GM18873 (cell line): Measurements from ENCODE around the gene PTPN13.

ENCODE experiments used
- ATAC-seq: cut with Tn5 transposase; IDR thresholded peaks from one replicate; pipeline ENCODE4 v1.9.1; 2021; ENCODE audit warnings: mild to moderate bottlenecking, moderate library complexity, moderate number of reproducible peaks; ENCODE audit not compliant: unreplicated experiment, low FRiP score

The PTPN13 gene, protein sequence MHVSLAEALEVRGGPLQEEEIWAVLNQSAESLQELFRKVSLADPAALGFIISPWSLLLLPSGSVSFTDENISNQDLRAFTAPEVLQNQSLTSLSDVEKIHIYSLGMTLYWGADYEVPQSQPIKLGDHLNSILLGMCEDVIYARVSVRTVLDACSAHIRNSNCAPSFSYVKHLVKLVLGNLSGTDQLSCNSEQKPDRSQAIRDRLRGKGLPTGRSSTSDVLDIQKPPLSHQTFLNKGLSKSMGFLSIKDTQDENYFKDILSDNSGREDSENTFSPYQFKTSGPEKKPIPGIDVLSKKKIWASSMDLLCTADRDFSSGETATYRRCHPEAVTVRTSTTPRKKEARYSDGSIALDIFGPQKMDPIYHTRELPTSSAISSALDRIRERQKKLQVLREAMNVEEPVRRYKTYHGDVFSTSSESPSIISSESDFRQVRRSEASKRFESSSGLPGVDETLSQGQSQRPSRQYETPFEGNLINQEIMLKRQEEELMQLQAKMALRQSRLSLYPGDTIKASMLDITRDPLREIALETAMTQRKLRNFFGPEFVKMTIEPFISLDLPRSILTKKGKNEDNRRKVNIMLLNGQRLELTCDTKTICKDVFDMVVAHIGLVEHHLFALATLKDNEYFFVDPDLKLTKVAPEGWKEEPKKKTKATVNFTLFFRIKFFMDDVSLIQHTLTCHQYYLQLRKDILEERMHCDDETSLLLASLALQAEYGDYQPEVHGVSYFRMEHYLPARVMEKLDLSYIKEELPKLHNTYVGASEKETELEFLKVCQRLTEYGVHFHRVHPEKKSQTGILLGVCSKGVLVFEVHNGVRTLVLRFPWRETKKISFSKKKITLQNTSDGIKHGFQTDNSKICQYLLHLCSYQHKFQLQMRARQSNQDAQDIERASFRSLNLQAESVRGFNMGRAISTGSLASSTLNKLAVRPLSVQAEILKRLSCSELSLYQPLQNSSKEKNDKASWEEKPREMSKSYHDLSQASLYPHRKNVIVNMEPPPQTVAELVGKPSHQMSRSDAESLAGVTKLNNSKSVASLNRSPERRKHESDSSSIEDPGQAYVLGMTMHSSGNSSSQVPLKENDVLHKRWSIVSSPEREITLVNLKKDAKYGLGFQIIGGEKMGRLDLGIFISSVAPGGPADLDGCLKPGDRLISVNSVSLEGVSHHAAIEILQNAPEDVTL (N-terminal part only)

DNA sequence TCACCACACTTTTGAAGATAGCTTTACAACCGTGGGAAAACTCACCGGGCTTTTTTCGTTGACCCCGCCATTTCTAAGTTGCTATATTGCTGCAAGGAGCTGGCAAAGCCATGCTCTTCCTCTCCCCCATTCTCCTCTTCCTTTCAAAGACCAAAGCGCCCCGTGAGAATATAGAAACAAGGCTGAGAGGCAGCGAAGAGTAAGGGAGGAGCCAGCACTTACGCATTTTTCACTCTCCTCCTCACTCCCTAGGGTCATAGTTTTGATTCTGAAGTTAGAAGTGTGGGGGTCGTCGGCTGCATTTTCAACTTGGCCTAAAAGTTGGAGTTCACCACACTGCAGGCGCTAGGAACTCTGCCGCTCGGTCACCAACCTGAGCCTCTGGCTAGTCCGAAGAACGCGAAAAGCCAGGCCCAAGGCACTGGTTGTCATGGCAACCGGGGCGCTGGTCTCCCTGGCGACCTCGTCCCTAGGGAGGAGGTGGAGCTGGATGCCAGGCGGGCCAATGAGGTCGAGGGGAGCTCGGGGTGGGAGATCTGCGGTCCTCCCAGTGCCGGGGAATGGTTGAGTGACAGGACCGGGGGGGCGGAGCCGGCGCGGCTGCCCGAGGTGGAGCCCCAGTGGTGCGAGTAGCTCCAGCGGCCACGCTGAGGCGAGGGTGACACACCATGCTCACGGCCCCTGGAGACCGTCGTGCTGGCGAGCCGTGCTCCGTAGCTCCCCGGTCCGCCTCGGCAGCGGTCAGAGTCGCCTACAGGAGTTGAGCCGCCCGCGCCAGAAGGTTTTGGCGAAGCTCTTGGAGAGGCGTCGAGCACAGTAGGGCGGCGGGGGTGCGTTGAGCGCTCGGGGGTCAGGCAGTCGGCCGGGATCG, at the start of gene PTPN13:
TSS of gene PTPN13 (plus strand) at position 628 of the 871 bp plus-strand sequence. CDS start 40,942 bp downstream, outside the sequence.
- peak; percentile 99 for ATAC-seq

DNA sequence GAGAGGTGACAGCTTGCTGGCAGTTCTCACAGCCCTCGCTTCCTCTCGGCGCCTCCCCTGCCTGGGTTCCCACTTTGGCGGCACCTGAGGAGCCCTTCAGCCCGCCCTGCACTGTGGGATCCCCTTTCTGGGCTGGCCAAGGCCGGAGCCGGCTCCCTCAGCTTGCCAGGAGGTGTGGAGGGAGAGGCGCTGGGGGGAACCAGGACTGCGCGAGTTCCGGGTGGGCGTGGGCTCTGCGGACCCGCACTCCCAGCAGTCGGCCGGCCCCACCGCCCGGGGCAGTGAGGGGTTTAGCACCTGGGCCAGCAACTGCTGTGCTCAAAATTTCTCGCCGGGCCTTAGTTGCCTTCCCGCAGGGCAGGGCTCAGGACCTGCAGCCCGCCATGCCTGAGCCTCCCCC, 47.0 kb upstream of the PTPN13 start:
- ATAC-seq = no peak

DNA sequence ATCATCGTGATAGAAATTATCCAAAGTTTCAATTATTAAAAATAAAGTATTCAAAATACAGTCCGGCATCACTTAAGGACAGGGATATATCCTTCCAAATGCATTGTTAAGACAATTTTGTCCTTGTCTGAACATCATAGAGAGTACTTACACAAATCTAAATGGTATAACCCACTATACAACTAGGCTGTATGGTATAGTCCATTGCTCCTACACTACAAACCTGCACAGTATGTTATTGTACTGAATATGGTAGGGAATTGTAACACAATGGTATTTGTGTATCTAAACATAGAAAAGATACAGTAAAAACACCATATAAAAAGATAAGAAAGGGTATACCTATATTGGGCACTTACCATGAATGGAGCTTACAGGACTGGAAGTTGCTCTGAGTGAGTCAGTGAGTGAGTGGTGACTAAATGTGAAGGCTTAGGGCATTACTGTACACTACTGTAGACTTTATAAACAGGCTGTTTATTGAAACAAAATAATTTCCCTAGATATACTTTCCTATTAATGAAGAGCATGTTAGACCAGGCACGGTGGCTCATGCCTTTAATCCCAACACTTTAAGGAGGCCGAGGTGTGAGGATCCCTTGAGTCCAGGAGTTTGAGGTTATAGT, 44.8 kb upstream of the PTPN13 start:
- ATAC-seq = no peak

DNA sequence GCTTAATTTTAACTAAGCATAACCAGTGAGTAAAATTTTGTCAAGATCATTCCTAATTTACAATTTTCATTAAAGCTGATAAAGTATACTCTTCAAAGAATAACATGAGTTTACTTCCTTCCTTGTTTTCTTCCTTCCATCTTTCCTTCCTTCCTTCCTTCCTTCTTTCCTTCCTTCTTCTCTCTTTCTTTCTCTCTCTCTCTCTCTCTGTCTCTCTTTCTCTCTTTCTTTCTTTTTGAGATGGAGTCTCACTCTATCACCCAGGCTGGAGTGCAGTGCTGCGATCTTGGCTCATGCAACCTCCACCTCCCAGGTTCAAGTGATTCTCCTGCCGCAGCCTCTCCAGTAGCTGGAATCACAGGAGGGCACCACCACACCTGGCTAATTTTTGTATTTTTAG, 42.7 kb upstream of the PTPN13 start:
- ATAC-seq = no peak

DNA sequence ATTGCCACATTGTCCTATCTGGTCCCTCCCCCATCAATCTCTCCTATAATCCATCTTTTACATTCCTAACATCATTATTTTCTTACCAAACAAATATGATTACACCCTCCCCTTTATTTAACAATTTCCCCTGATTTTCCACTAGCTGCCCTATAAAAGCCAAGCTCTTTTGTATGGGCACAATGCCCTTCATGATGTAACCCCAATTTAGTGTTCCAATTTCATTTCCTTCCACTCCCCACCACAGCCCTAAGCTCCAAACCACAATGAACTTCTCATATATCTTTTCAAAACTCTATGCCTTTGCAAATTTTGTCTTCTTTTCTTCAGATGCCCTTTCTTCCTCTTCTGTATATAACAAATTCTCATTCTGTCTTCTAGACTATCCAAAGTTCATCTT, 39.5 kb upstream of the PTPN13 start:
- no peak for ATAC-seq

DNA sequence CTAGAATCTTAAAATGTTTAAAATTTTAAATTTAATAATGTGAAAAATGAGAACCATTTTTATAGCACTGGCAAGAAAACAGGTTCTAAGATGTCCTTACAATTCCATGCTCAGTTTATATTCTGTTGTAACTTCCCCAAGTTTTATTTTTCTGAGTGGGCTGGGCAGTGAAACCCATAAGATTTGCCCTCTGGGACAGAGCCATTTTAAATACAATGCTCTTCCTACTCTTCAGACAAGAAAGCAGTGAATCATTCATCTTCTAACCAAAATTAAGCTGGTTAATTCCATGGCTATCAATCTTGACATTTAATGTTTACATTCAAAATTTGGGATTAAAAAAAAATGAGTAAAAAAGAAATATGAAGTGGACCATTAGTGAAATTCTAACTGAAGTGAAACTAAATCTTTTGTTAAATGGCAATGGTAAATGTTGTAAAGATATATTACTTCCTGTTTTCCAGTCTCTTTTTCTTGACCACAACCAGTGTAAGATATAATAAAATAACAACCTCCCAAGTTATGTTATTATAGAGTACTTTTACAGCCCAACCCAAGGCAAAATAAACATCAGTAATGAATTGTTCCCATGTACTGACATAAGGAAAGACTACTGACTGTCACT, 37.2 kb upstream of the PTPN13 start:
- ATAC-seq = peak; percentile 21

DNA sequence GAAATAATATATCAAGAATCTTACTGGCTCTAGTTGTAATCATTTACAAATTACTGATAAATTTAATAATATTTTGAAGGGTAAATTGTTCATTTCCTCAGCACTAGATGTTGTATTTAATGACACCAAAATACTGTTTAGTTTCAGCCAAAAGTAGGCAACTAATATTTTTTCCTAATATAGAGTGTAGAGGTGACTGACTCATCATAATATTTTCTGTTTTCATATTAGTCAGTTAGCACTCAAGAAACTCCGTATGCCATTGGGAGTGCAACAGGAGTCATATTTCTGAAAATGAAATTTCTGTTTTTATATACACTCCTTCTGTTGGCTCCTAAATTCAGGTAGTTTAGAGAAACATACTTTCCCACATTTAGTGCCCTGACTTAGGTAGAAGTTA, 36.6 kb upstream of the PTPN13 start:
- peak; percentile 91 for ATAC-seq

DNA sequence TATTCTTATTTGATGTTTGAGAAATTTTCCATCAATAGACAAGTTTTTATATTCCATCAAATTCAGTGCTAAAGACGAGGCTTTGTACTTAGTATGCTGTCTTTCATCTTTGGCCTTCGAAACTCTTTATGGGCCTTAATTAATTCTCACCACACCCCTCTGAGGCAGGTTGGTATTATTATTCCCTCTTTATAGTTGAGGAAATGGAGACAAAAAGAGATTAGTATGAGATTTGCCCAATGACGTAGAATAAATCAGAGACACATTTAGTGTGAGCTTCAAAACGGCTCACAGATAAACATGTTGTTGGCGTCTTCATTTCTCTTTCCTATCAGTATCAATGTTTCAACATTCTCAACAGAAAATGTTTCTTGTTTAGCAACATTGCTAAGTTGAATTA, 35.9 kb upstream of the PTPN13 start:
- no peak for ATAC-seq

DNA sequence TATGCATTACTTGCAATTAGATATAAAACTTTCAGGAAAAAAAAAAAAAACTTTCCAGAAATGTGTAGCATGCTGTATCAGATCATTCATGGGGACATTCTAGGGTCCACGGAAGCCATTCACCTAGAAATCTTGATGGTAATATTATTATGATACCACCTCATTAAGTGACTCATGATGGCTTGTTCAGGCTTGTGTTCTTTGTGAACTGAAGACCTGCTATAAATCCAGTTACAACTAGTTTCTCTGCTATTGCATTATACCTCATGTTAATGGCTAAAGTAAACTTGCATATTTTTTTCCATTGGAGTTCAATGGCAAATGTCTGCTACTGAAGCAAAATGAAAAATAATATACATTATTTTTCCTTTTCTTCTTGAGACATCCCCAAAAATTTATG, 35.3 kb upstream of the PTPN13 start:
- no peak for ATAC-seq

DNA sequence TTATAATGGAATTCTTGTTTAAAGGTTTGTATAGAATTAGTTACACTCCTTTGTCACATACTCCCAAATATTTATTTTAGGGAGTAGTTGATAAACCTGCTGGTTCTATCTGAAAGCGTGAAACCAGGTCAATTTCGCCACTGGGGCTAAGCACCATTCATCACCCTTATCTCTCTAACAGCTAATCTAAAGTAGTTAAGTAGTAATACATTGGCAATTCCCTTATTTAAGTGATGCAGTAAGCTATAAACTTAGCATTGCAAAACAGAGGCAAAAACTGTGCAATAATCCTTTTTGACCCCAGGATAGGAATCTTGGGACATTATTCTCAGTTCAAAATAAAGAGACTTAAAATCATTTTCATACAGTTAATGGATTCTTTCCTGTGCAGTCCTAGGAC, 33.7 kb upstream of the PTPN13 start:
- no peak for ATAC-seq

DNA sequence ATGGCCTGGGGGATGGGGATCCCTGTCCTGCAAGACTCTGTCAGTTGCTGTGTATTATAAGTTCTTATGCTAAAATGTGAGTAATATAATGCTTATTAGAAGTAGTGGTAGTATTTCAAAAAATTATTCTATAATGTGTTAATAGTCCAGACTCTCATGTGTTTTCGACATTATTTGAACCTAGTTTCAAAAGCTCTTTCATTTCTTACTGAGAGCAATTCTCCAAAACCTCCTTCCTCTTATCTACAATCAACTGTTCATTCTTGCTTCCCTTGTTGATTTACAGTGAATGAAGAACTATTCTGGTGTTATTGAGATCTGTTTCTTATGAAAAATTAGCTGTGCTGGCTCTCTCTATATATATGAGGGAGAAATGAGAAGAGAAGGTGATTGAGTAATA, 32.9 kb upstream of the PTPN13 start:
- ATAC-seq = no peak

DNA sequence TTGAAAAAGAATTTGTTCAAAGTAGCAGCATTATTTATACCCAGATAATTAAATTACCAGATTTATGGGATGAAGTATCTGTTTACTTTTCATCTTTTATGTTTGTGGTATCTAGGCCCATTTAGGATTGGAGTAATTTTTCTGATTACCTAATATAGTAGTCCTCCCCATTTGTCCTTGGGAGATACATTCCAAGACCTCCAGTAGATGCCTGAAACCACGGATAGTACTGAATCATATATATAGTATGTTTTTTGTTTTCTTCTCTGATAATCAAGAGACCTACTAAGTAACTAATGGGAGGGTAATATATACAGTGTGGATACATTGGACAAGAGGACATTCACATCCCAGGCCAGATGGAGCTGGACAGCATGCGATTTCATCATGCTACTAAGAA, 30.7 kb upstream of the PTPN13 start:
- no peak for ATAC-seq

DNA sequence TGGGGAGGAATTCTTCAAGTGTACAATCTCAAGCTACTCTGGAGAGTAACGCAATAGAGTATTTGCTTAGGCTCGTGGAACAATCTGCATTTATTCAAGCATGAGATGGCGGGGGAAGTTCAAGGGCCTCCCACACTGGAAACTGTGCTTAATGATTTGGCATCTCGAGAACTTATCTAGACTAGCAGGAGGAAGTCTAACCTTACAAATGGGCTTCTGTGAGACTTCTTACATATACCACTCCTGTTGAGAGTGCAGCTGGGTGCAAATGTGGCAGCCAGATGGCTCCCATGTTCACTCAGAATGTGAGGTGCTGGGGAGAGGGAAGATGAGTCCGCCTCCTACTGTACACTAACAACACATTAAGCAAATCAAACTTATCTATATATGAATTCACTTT, 29.3 kb upstream of the PTPN13 start:
- ATAC-seq = no peak

DNA sequence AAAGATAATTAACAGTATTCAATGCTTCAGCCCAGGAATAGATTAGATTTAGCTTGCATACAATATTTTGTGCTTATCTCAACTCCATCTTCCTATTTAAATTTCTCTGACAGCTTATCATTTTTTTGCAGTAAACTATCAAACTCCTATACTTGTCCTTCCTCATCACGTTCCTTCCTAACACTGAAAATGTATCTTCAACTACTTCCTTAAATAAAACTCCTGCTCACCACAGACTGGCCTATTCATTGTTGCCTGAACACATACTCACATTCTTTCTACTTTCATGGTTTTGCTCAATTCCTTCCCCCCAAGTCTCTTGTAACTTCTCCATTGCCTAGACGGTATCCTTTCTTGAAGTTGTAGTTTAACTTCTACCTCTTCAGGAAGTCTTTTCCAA, 28.5 kb upstream of the PTPN13 start:
- no peak for ATAC-seq

DNA sequence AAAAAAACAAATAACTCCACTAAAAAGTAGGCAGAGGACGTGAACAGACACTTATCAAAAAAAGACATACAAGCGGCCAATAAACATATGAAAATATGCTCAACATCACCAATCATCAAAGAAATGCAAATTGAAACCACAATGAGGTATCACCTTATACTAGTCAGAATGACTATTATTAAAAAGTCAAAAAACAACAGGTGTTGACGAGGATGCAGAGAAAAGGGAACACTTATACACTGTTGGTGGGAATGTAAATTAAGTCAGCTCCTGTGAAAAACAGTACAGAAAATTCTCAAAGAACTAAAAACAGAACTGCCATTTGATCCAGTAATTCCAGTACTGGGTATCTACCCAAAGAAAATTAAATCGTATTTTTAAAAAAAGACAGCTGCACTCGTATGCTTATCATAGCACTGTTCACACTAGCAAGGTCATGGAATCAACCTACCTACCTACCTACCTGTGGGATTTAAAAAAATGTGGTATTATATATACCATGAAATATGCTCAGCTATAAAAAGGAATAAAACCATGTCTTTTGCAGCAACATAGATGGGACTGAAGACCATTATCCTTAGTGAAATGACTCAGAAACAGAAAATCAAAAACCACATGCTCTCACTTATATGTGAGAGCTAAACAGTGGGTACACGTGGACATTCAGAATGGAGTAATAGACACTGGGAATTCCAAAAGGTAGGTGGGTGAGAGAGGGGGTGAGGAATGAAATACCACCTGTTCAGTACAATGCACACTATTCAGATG, 24.8 kb upstream of the PTPN13 start:
- ATAC-seq = no peak

DNA sequence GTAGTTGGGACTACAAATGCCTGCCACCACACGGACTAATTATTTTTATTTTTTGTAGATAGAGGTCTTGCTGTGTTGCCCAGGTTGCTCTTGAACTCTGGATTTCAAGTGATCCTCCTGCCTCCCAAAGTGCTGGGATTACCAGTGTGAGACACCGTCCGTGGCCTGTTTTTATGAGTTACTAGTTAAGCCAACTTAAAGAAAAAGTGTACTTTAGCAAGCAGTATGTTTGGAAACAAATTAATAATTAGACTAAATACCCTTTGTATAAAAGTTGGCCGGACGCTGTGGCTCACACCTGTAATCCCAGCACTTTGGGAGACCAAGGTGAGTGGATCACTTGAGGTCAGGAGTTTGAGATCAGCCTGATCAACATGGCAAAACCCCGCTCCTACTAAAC, 14.2 kb upstream of the PTPN13 start:
- no peak for ATAC-seq

DNA sequence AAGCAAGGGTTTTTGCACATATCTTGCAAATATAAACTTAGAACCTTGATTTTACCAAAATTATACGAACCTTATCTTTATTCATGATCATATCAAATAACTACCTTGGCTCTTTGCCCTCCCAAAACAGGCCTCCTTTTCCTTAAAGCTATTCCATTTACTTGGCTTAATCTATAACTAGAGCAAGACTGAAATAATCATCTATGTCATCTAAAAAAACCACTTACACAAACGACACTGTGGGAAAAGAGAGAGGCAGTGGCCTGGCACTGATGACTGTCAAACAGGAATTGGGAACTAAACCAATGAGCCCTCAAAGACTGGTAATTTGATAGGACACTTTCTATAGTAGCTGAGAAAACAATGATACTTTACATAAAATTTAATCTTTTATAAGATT, 11.7 kb upstream of the PTPN13 start:
- ATAC-seq = no peak

DNA sequence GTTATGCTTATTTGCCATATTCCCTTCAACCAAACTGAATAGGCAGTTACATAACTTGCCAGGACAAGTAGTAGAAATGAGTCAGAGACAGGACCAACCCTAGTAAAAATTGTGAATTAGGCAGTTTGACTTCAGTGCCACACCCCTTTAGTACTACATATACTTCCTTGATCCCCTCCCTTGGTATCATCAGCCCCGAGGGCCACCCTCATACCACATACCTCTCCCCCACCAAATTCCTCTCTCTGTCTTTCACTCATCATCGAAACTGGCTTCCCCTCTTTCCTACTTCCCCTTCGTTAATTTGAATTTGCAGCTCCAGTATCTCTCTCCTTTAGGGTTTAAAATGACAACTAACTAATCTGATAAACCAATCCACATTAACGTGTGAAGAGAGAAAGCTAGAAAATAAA, 7.9 kb upstream of the PTPN13 start:
- ATAC-seq = no peak
